HEK293 (cell line): ENCODE measurements around the gene NT5M.
A peak's percentile ranks its signal among the peaks of the same experiment; 100 is the strongest.

Experiments used
- CTCF ChIA-PET: fragments of 350-600 bp; formaldehyde crosslinking; extraction: SDS; loops from one replicate; lab custom pipeline; 2021; ENCODE audit warnings: antibody characterized with exemption; lab: Yijun Ruan, JAX
- POLR2A ChIA-PET: fragments of 300-600 bp; formaldehyde crosslinking; extraction: SDS; loops from one replicate; lab custom pipeline; 2020; ENCODE audit warnings: antibody characterized with exemption, inconsistent platforms; lab: Yijun Ruan, JAX
- H3K27ac ChIP-seq: fragments of 200-500 bp; sonication (Bioruptor generic); 2 replicates; pipeline ENCODE4 v1.5.1; 2014; ENCODE audit warnings: low read depth, low read length, control low read depth, inconsistent platforms; ENCODE audit errors: extremely low read depth
- H3K36me3 ChIP-seq, 2 experiments: fragments of 200-500 bp in 1 of 2; sonication (Bioruptor generic) in 1 of 2; 1 replicate in 1 of 2; 2 replicates in 1 of 2; pipeline ENCODE4 v1.5.1; 2014 to 2017; ENCODE audit warnings: inconsistent platforms in 2 of 2, low read length in 2 of 2; ENCODE audit not compliant: control insufficient read depth in 2 of 2, insufficient read depth in 1 of 2
- H3K4me1 ChIP-seq: fragments of 200-500 bp; sonication (Bioruptor generic); 2 replicates; pipeline ENCODE4 v1.5.1; 2014; ENCODE audit warnings: mild to moderate bottlenecking, low read length, inconsistent platforms; ENCODE audit not compliant: control insufficient read depth, insufficient read depth
- H3K4me3 ChIP-seq: 2 replicates; pipeline ENCODE4 v1.5.1; 2011; ENCODE audit warnings: low read depth, mild to moderate bottlenecking, control low read depth, low read length, moderate library complexity
- H3K9me3 ChIP-seq: fragments of 200-500 bp; sonication (Bioruptor generic); 2 replicates; pipeline ENCODE4 v1.5.1; 2014; ENCODE audit warnings: low read depth, low read length, inconsistent platforms; ENCODE audit not compliant: control insufficient read depth, insufficient read depth
- EGR2 ChIP-seq: fragments of 450-650 bp; formaldehyde crosslinking; IDR thresholded peaks from 2 replicates; pipeline ENCODE4 v1.5.1; 2016; ENCODE audit warnings: low read depth, missing biosample characterization, missing genetic modification characterization
- KLF1 ChIP-seq: fragments of 450-650 bp; formaldehyde crosslinking; IDR thresholded peaks from 2 replicates; pipeline ENCODE4 v1.5.1; 2016; ENCODE audit warnings: missing biosample characterization, missing genetic modification characterization
- SP2 ChIP-seq: fragments of 450-650 bp; formaldehyde crosslinking; IDR thresholded peaks from 2 replicates; pipeline ENCODE4 v1.5.1; 2016; ENCODE audit warnings: missing biosample characterization, missing genetic modification characterization
- ZBTB17 ChIP-seq: fragments of 450-650 bp; formaldehyde crosslinking; IDR thresholded peaks from 2 replicates; pipeline ENCODE4 v1.5.1; 2016; ENCODE audit warnings: missing biosample characterization, missing genetic modification characterization
- ZBTB21 ChIP-seq: fragments of 450-650 bp; formaldehyde crosslinking; IDR thresholded peaks from 2 replicates; pipeline ENCODE4 v1.5.1; 2017; ENCODE audit warnings: missing biosample characterization, missing genetic modification characterization
- ZBTB8A ChIP-seq: fragments of 450-650 bp; formaldehyde crosslinking; IDR thresholded peaks from 2 replicates; pipeline ENCODE4 v1.5.1; 2016; ENCODE audit warnings: missing biosample characterization, missing genetic modification characterization
- ZFHX2 ChIP-seq: fragments of 450-650 bp; formaldehyde crosslinking; conservative IDR thresholded peaks from 2 replicates; pipeline ENCODE4 v1.5.1; 2016; ENCODE audit warnings: missing biosample characterization, missing genetic modification characterization
- ZNF133 ChIP-seq: fragments of 450-650 bp; formaldehyde crosslinking; IDR thresholded peaks from 2 replicates; pipeline ENCODE4 v1.5.1; 2016; ENCODE audit warnings: missing biosample characterization, missing genetic modification characterization
- ZNF138 ChIP-seq: fragments of 450-650 bp; formaldehyde crosslinking; IDR thresholded peaks from 2 replicates; pipeline ENCODE4 v1.5.1; 2016; ENCODE audit warnings: missing biosample characterization, missing genetic modification characterization, borderline replicate concordance
- ZNF248 ChIP-seq: fragments of 450-650 bp; formaldehyde crosslinking; IDR thresholded peaks from 2 replicates; pipeline ENCODE4 v1.5.1; 2017; ENCODE audit warnings: missing biosample characterization, missing genetic modification characterization
- ZNF274 ChIP-seq, 2 experiments: fragments of 200-500 bp in 1 of 2; fragments of 450-650 bp in 1 of 2; sonication (Bioruptor generic) in 1 of 2; formaldehyde crosslinking in 1 of 2; IDR thresholded peaks; 2 replicates each; pipeline versions ENCODE4 v1.5.1 to v1.6.1; 2014 to 2016; ENCODE audit warnings: borderline replicate concordance in 1 of 2, inconsistent platforms in 1 of 2, low read length in 1 of 2, missing biosample characterization in 1 of 2, missing genetic modification characterization in 1 of 2
- ZNF658 ChIP-seq: fragments of 450-650 bp; formaldehyde crosslinking; IDR thresholded peaks from 2 replicates; pipeline ENCODE4; 2016; ENCODE audit warnings: missing biosample characterization, missing genetic modification characterization
- ZNF837 ChIP-seq: fragments of 450-650 bp; formaldehyde crosslinking; IDR thresholded peaks from 2 replicates; pipeline ENCODE4 v1.5.1; 2016; ENCODE audit warnings: missing biosample characterization, missing genetic modification characterization
- ZNF843 ChIP-seq: fragments of 450-650 bp; formaldehyde crosslinking; IDR thresholded peaks from 2 replicates; pipeline ENCODE4 v1.5.1; 2016; ENCODE audit warnings: missing biosample characterization, missing genetic modification characterization
- TF ChIP-seq, protein P1 (sequence below): fragments of 450-650 bp; formaldehyde crosslinking; IDR thresholded peaks from 2 replicates; pipeline ENCODE4 v1.5.1; 2016; ENCODE audit warnings: missing biosample characterization, missing genetic modification characterization
- TF ChIP-seq, protein P2 (sequence below): sonication (generic); formaldehyde crosslinking; IDR thresholded peaks from 2 replicates; pipeline ENCODE4 v1.8.1; 2022; ENCODE audit warnings: mild to moderate bottlenecking, moderate library complexity, missing genetic modification reagents
- TF ChIP-seq, protein P3 (sequence below): fragments of 450-650 bp; formaldehyde crosslinking; IDR thresholded peaks from 2 replicates; pipeline ENCODE4 v1.5.1; 2016; ENCODE audit warnings: missing biosample characterization, missing genetic modification characterization

Gene NT5M

DNA sequence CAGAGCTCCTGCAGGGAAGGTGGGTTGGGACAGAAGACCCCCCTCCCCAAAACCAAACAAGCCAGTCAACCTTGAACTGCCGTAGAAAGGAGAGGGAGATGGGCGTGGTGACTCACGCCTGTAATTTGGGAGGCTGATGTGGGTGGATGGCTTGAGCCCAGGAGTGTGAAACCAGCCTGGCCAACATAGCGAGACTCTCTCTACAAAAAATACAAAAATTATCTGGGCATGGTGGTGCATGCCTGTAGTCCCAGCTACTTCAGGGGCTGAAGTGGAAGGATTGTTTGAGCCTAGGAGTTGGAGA, 42.1 kb downstream of the NT5M start:
- no peaks in the 10 kb centered on the region for H3K4me1 ChIP-seq
- no peak overlapping the region for H3K27ac ChIP-seq
- CTCF ChIA-PET: interaction anchor here (0.6 to 1.7 kb wide), 2 partner anchors 9 to 152 kb away, joined by 3 to 10 read pairs; no protein-coding TSS in a partner anchor
- POLR2A ChIA-PET: no interaction called here
- no peaks in the 10 kb centered on the region for H3K9me3 ChIP-seq
- TF ChIP-seq ZBTB17 (tag by site-specific recombination): no peak
- no peak for TF ChIP-seq ZNF274 (IDR thresholded peaks at IDR 0.05; ENCODE audit: low read length)
- TF ChIP-seq ZNF274 (tag by site-specific recombination; IDR thresholded peaks at IDR 0.05; ENCODE audit: borderline replicate concordance): no peak
- TF ChIP-seq ZBTB21 (tag by site-specific recombination): no peak
- TF ChIP-seq, protein P1, sequence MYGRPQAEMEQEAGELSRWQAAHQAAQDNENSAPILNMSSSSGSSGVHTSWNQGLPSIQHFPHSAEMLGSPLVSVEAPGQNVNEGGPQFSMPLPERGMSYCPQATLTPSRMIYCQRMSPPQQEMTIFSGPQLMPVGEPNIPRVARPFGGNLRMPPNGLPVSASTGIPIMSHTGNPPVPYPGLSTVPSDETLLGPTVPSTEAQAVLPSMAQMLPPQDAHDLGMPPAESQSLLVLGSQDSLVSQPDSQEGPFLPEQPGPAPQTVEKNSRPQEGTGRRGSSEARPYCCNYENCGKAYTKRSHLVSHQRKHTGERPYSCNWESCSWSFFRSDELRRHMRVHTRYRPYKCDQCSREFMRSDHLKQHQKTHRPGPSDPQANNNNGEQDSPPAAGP (tag by site-specific recombination): peak; percentile 56; the same call in 1 of the 2 replicates
- TF ChIP-seq ZNF138 (tag by site-specific recombination): no peak
- TF ChIP-seq KLF1 (tag by site-specific recombination): peak; percentile 17; the same call in 1 of the 2 replicates
- TF ChIP-seq, protein P2, sequence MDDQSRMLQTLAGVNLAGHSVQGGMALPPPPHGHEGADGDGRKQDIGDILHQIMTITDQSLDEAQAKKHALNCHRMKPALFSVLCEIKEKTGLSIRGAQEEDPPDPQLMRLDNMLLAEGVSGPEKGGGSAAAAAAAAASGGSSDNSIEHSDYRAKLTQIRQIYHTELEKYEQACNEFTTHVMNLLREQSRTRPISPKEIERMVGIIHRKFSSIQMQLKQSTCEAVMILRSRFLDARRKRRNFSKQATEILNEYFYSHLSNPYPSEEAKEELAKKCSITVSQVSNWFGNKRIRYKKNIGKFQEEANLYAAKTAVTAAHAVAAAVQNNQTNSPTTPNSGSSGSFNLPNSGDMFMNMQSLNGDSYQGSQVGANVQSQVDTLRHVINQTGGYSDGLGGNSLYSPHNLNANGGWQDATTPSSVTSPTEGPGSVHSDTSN (CRISPR knock-in tag): no peak
- TF ChIP-seq EGR2 (tag by site-specific recombination): 0 out of 2 replicates have a peak, but pooled peaks have one; percentile 25
- no peak for TF ChIP-seq SP2 (tag by site-specific recombination)
- TF ChIP-seq ZFHX2: peak; percentile 67
- H3K36me3 ChIP-seq: no peaks in the 10 kb centered on the region
- H3K4me3 ChIP-seq: no peak overlapping the region

DNA sequence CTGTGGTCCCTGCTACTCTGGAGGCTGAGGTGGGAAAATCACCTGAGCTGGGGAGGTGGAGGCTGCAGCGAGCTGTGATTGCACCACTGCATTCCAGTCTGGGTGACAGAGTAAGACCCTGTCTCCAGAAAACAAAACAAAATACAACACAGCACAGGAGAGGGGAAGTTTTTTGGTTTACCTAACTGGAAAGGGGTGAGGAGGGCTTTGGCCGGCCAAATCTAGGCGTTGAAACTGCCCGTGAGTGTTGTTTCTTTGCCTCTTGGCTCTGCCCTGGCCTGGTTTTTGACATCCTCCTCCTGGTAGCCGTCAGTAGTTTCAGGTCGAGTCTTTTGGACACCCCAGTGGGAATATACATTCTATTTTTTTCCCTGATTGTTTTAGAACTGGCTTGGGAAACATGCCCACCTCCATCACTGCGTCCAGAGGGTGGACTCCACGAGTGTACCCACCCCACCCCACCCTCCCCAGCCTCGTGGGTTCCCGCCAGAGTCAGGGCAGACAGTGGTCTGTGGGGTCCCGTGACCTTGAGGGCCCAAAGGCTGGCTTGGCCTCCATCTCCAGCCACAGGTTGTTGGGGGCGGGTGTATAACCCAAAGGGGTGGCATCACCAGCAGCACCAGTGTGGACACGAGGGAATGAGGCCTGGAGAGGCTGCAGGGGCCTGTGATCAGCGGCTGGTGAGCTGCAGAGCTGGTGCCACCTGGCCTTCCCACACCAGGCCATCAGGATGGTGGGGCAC, 42.7 kb downstream of the NT5M start:
- no peak for TF ChIP-seq ZNF133
- TF ChIP-seq ZNF248 (tag by site-specific recombination): no peak
- TF ChIP-seq, protein P3, sequence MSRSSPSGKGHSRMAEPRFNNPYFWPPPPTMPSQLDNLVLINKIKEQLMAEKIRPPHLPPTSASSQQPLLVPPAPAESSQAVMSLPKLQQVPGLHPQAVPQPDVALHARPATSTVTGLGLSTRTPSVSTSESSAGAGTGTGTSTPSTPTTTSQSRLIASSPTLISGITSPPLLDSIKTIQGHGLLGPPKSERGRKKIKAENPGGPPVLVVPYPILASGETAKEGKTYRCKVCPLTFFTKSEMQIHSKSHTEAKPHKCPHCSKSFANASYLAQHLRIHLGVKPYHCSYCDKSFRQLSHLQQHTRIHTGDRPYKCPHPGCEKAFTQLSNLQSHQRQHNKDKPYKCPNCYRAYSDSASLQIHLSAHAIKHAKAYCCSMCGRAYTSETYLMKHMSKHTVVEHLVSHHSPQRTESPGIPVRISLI (tag by site-specific recombination): no peak
- no peak for TF ChIP-seq ZBTB8A (tag by site-specific recombination)
- TF ChIP-seq, all 188 proteins: peak for 0
- Histone ChIP-seq H3K27ac (no peak overlapping the region), H3K4me3 (no peak overlapping the region), H3K36me3 (no peaks in the 10 kb centered on the region), H3K9me3 (no peaks in the 10 kb centered on the region), H3K4me1 (no peaks in the 10 kb centered on the region)
- ChIA-PET POLR2A (no interaction called here), CTCF (interaction anchor here (1.7 kb wide), 1 partner anchor 9 kb away, joined by 10 read pairs; no protein-coding TSS in a partner anchor)

DNA sequence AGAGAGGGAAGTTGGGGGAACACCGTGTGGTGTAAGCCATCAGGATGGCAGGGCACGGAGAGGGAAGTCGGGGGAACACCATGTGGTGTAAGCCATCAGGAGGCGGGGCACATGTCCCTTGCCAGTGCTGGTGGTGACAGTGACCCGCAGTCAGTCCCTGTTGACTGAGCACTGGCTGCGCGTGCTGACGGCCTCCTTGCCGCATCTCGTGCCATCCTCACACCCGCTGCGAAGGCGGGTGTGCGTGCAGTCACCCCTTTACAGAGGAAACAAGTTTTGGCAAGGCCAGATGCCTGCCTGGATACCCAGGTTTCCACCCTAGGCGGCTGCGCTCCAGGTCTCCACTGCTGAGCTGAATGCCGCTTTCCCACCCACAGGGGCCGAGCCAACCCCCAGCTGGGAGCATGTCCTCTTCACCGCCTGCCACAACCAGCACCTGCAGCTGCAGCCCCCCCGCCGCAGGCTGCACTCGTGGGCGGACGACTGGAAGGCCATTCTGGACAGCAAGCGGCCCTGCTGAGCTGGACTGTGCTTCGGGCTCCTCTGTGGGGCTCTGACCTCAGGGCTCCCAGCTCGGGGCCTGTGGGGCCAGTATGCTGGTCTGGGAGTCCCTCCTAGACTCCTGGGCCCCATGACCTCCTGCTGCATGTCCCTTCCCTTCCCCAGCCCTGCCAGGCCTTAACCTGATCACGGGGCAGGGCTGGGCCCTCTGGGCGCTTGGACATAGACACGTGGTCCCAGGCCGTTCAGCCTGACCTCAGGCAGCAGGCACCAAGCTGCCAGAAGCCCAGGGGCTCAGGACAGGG, 43.5 kb downstream of the NT5M start:
- CTCF ChIA-PET: interaction anchor here (1.6 to 2.4 kb wide), 2 partner anchors 110 to 295 kb away, joined by 4 to 9 read pairs; no protein-coding TSS in a partner anchor
- H3K4me3 ChIP-seq: no peak overlapping the region
- no peaks in the 10 kb centered on the region for H3K36me3 ChIP-seq
- TF ChIP-seq ZNF658 (tag by site-specific recombination): no peak
- TF ChIP-seq ZNF843 (tag by site-specific recombination): no peak
- no peak for TF ChIP-seq ZNF837 (tag by site-specific recombination)
- TF ChIP-seq, all 188 proteins: peak for 0
- Histone ChIP-seq H3K9me3 (no peaks in the 10 kb centered on the region), H3K27ac (no peak overlapping the region), H3K4me1 (no peaks in the 10 kb centered on the region)
- POLR2A ChIA-PET: no interaction called here
